Activated CD4-positive, alpha-beta T cell treated with anti-CD3 and anti-CD28 coated beads, Interleukin-2, amount 10 ng/mL, durations not matched to agents 7 days and 5 days (primary cell): ENCODE results near the gene SWSAP1. TPM values are rescaled to one million over a fixed set of nuclear protein-coding genes. Genes with fewer than 3 reads are reported as not detected.
A peak's percentile ranks its signal among the peaks of the same experiment; 100 is the strongest.
"Not testable (repeated sequence)": the region's sequence is repeated elsewhere in the genome, so short reads cannot be mapped to it uniquely, and the experiment has no call there.

Source experiments
- CTCF ChIA-PET: fragments of 350-600 bp; sonication (Branson Sonifier 250); formaldehyde crosslinking; loops from one replicate; lab custom pipeline; 2021; ENCODE audit warnings: antibody characterized with exemption; lab: Charles Lee
- POLR2A ChIA-PET: fragments of 350-600 bp; sonication (Branson Sonifier 250); formaldehyde crosslinking; loops from one replicate; lab custom pipeline; 2021; ENCODE audit warnings: antibody characterized with exemption; lab: Charles Lee
- DNase-seq: peaks from one replicate; pipeline ENCODE4 v3.0.0-alpha.2; 2020
- H3K27ac Mint-ChIP-seq: one replicate; pipeline ENCODE4 v1.8.0; 2021; ENCODE audit warnings: mild to moderate bottlenecking, moderate library complexity, mixed read lengths
- H3K27me3 Mint-ChIP-seq: one replicate; pipeline ENCODE4 v1.8.0; 2021; ENCODE audit warnings: mixed read lengths
- H3K36me3 Mint-ChIP-seq: one replicate; pipeline ENCODE4 v1.8.0; 2021; ENCODE audit warnings: low read depth, mixed read lengths
- H3K4me1 Mint-ChIP-seq: one replicate; pipeline ENCODE4 v1.8.0; 2021; ENCODE audit warnings: mixed read lengths
- H3K4me3 Mint-ChIP-seq: one replicate; pipeline ENCODE4 v1.8.0; 2021; ENCODE audit warnings: mild to moderate bottlenecking, moderate library complexity, mixed read lengths
- H3K9me3 Mint-ChIP-seq: one replicate; pipeline ENCODE4 v1.8.0; 2021; ENCODE audit warnings: mixed read lengths
- total RNA-seq, 2 experiments: library from RNA; stranded (reverse); gene quantifications; one replicate each; pipeline ENCODE4 v1.2.3, GENCODE V29; 2021

The SWSAP1 gene
- total RNA-seq, 2 experiments from 2014 or later = 2.9 to 3.5 TPM

DNA sequence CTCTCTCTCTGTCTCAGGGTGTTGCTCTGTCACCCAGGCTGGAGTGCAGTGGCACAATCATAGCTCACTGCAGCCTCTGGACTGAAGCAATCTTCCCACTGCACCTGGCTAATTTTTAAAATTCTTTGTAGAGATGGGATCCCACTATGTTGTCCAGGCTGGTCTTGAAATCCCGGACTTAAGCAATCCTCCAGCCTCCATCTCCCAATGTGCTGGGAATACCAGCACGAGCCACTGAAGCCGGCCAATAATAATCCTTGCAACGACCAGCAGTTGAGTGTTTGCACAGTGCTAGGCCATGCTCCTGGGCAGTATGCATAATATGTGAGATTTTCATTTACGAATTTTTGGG lies 10.3 kb downstream of the SWSAP1 start:
- H3K36me3 Mint-ChIP-seq = peaks cover 4% of the 10 kb centered on the region
- no peaks in the 10 kb centered on the region for H3K9me3 Mint-ChIP-seq
- no peak for DNase-seq
- ChIA-PET CTCF (interaction anchor here (0.9 kb wide), 1 partner anchor 36 kb away, joined by 3 read pairs; no protein-coding TSS in a partner anchor), POLR2A (no interaction called here)
- H3K27ac Mint-ChIP-seq = no peak overlapping the region
- H3K4me1 Mint-ChIP-seq = peaks cover 32% of the 10 kb centered on the region
- H3K4me3 Mint-ChIP-seq = no peak overlapping the region
- H3K27me3 Mint-ChIP-seq = peaks cover 24% of the 10 kb centered on the region

GRCh38 chr19:11387162-11388034 lies 12.9 kb downstream of the SWSAP1 start:
- peaks cover 13% of the 10 kb centered on the region for H3K4me1 Mint-ChIP-seq
- no peak overlapping the region for H3K4me3 Mint-ChIP-seq
- CTCF ChIA-PET = interaction anchor here (0.8 to 1.3 kb wide), 2 partner anchors 10 to 20 kb away, joined by 3 read pairs; no protein-coding TSS in a partner anchor
- no peak overlapping the region for H3K27ac Mint-ChIP-seq
- POLR2A ChIA-PET = no interaction called here
- peaks cover 20% of the 10 kb centered on the region for H3K27me3 Mint-ChIP-seq
- H3K9me3 Mint-ChIP-seq = no peaks in the 10 kb centered on the region
- DNase-seq = no peak
- no peaks in the 10 kb centered on the region for H3K36me3 Mint-ChIP-seq

DNA sequence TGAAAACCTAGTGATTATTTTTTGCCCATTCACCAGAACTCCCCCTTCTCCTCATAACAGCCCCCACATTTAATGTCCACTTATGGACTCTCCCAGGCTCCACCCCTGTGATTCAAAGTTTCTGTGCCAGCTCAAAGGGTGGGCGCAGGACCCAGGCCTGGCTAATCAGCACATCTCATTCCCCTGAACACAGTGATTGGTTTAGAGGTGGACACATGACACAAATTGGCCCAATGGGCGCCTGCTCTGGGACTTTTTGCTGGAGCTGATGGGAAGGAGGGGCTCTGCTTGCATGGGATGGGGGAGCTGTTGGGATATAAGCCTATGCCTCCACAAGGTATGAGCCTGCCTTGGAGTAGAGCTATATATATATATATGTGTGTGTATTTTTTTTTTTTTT lies 15.9 kb downstream of the SWSAP1 start:
- no peaks in the 10 kb centered on the region for H3K36me3 Mint-ChIP-seq
- ChIA-PET CTCF (interaction anchor here (0.9 to 2.4 kb wide), 5 partner anchors 9 to 92 kb away, joined by 3 to 7 read pairs (median 4); no protein-coding TSS in a partner anchor), POLR2A (interaction anchor here (0.6 kb wide), 1 partner anchor 15 kb away, joined by 3 read pairs; no protein-coding TSS in a partner anchor)
- H3K27me3 Mint-ChIP-seq = peaks cover 6% of the 10 kb centered on the region
- no peak overlapping the region for H3K4me3 Mint-ChIP-seq
- no peak overlapping the region for H3K27ac Mint-ChIP-seq
- peaks cover 13% of the 10 kb centered on the region for H3K4me1 Mint-ChIP-seq
- no peak for DNase-seq
- H3K9me3 Mint-ChIP-seq = no peaks in the 10 kb centered on the region

DNA sequence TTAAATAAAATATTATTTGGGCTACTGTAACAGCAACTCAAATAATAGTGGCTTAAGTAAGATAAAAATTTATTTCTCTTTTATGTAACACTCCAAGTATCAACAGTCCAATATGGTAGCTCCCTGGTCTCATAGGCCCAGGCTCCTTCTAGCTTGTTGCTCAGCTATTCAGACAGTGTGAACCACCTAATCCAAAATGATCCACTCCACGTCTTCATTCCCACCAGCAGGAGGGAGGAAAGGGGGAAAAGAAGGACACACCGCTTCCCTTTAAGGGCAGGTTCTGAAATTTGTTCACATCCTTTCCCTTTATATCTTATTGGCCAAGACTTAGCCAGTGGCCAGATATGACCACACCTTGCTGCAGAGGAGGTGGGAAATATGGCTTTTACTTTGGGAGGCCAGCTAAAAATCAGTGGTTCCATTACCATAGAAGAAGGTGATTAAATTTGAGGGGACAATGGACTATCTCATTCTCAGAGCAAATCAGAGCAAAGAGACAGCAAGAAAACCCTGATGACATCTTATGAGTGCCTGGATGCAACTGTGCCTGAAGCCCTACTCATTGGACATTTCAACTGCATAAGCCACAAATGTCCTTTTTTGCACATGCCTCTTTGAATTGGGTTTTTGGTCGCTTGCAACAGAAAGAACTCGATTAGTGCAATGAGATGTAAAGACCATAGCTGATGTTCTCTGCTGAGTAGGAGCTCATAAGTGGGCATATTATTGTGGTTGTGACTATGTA lies 16.6 kb downstream of the SWSAP1 start:
- H3K27me3 Mint-ChIP-seq = peaks cover 7% of the 10 kb centered on the region
- no peak overlapping the region for H3K4me3 Mint-ChIP-seq
- H3K27ac Mint-ChIP-seq = no peak overlapping the region
- no peaks in the 10 kb centered on the region for H3K36me3 Mint-ChIP-seq
- ChIA-PET POLR2A (no interaction called here), CTCF (interaction anchor here (0.6 to 2.4 kb wide), 6 partner anchors 8 to 92 kb away, joined by 3 to 7 read pairs (median 4); no protein-coding TSS in a partner anchor)
- H3K4me1 Mint-ChIP-seq = peaks cover 13% of the 10 kb centered on the region
- no peaks in the 10 kb centered on the region for H3K9me3 Mint-ChIP-seq
- no peak for DNase-seq

DNA sequence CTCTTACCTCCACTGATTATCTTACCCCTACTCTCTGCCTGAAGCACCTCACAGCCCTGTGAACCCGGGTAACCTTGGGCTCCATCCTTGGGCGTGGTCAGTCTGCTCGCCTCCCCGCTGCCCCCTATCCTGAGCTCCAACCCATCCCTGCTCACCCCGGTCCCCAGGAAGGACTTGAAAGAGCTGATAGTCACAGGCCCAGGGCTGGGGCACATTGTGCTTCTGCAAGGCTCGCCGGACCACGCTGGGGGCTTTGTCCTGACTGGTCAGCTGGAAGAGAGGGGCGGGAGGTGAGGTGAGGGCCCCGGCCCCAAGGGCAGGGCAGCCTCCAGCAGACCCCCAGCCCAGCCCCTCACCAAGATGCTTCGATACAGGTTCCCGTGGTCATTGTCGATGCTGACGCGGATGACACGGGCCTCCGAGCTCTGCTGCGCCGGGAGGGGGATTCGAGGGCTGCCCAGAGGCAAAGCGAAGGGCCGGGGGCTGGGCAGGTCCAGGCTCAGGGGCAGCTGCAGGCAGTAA lies 22.7 kb downstream of the SWSAP1 start:
- Mint-ChIP-seq H3K36me3 (no peaks in the 10 kb centered on the region), H3K4me3 (no peak overlapping the region), H3K4me1 (peaks cover 6% of the 10 kb centered on the region), H3K27me3 (peaks cover 5% of the 10 kb centered on the region), H3K27ac (no peak overlapping the region), H3K9me3 (no peaks in the 10 kb centered on the region)
- POLR2A ChIA-PET = no interaction called here
- no peak for DNase-seq
- CTCF ChIA-PET = interaction anchor here (1.3 kb wide), 1 partner anchor 9 kb away, joined by 3 read pairs; no protein-coding TSS in a partner anchor

DNA sequence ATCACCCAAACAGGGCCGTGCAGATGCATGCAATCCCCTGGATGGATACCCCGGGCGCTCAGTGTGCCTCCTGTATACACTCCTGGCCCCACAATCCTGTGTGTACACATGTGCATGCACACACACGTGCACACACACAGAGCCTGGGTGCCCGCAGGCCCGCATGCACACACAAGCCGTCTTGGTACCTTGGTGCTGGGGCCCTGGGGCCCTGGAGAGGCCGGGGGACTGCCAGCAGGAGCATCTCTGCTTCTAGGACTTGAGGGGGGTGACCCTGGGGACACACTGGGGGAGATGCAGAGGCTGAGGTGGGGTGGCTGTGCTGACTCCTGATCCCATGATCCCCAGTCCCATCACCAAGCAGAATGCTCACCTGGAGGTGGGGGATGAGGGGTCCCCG lies 25.2 kb downstream of the SWSAP1 start:
- Mint-ChIP-seq H3K4me1 (no peaks in the 10 kb centered on the region), H3K27ac (peak overlapping the region; percentile 9), H3K27me3 (peaks cover 5% of the 10 kb centered on the region), H3K36me3 (no peaks in the 10 kb centered on the region), H3K9me3 (no peaks in the 10 kb centered on the region), H3K4me3 (no peak overlapping the region)
- POLR2A ChIA-PET = no interaction called here
- no peak for DNase-seq
- CTCF ChIA-PET = interaction anchor here (1.2 to 1.7 kb wide), 2 partner anchors 9 to 18 kb away, joined by 5 to 9 read pairs; no protein-coding TSS in a partner anchor

GRCh38 chr19:11400798-11401197 lies 26.3 kb downstream of the SWSAP1 start:
- ChIA-PET CTCF (interaction anchor here (0.6 to 2.6 kb wide), 2 partner anchors 20 to 122 kb away, joined by 3 to 7 read pairs; no protein-coding TSS in a partner anchor), POLR2A (interaction anchor here (0.6 kb wide), 1 partner anchor 19 kb away, joined by 3 read pairs; no protein-coding TSS in a partner anchor)
- H3K27ac Mint-ChIP-seq = no peak overlapping the region
- H3K4me3 Mint-ChIP-seq = no peak overlapping the region
- H3K4me1 Mint-ChIP-seq = no peaks in the 10 kb centered on the region
- no peaks in the 10 kb centered on the region for H3K36me3 Mint-ChIP-seq
- no peaks in the 10 kb centered on the region for H3K9me3 Mint-ChIP-seq
- H3K27me3 Mint-ChIP-seq = no peaks in the 10 kb centered on the region
- DNase-seq = no peak

DNA sequence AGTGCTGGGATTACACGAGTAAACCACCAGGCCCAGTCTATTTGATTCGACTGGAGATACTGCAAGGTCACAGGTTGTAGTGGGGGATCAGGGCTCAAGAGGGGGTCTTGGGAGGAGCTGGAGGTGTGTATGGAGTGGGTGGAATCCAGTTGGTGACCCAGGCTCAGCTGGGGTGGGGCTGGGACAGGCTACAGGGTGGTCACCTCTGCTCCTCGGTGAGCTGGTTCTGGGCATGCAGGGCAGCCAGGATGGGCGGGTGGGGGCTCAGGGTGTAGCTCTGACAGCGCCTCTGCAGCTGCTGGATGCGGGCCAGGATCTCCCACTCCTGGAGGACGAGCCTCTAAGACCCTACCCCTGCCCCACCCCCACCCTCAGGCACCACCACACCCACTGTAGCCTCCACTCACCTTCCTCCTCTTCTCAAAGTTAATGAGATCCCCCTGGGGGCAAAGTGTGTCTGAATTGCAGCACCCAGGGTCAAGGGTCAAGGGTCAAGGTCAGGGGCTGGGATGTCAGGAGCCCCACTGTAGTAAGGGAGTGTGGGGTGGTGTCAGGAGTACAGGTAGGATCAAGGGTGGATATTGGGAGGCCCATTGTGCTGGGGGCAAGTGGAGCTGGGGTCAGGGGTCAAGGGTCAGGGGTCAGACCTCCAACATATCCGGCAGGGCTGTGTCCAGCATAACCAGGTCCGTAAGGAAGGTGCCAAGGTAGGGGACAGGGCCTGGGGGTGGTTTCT lies 27.5 kb downstream of the SWSAP1 start:
- no peak overlapping the region for H3K4me3 Mint-ChIP-seq
- no peaks in the 10 kb centered on the region for H3K4me1 Mint-ChIP-seq
- H3K9me3 Mint-ChIP-seq = no peaks in the 10 kb centered on the region
- ChIA-PET CTCF (interaction anchor here (0.5 to 2.6 kb wide), 3 partner anchors 16 to 30 kb away, joined by 3 to 7 read pairs (median 4); no protein-coding TSS in a partner anchor), POLR2A (no interaction called here)
- H3K36me3 Mint-ChIP-seq = no peaks in the 10 kb centered on the region
- H3K27ac Mint-ChIP-seq = no peak overlapping the region
- H3K27me3 Mint-ChIP-seq = no peaks in the 10 kb centered on the region
- DNase-seq = no peak

- no peaks in the 10 kb centered on the region for H3K36me3 Mint-ChIP-seq
- H3K4me3 Mint-ChIP-seq = no peak overlapping the region
- no peak for DNase-seq
- POLR2A ChIA-PET = no interaction called here
- H3K9me3 Mint-ChIP-seq = no peaks in the 10 kb centered on the region
- CTCF ChIA-PET = no interaction called here
- peaks cover 2% of the 10 kb centered on the region for H3K27me3 Mint-ChIP-seq
- no peaks in the 10 kb centered on the region for H3K4me1 Mint-ChIP-seq
- H3K27ac Mint-ChIP-seq = no peak overlapping the region
Observed at GRCh38 chr19:11404588-11405222, 30.2 kb downstream of the SWSAP1 start.

DNA sequence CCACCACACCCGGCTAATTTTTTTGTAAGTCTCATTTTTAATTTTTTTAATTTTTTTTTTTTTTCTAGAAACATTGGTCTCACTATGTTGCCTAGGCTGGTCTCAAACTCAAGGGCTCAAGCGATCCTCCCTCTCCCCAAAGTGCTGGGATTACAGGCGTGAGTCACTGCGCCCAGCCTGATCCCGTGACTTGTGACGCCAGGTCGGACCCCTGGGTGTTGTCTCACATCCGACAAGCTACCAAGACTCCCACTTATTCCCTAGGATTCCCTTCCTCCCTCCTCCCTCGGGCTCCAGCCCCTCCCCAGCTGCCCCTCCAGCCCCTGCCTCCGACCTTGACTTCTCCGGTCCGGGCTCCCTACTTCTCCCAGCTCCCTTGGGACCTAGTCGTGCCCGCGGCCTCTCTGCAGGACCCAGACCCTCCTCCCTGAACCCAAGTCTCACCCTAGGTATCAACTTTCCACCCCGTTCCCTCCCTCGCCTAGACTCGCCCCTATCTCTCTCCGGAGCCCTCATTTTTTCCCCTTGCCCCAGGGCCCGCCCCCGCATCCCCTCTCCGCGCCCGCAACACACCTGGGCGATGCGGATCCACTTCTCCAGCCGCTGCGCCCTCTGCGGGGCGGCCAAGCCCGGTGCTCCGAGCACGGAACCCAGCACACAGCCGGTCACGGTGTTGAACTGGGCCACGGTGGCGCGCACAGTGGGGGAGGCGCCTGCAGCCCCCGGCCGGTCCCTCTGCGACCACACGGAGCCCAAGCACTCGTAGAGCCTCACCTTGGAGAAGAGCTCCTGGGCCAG lies 31.6 kb downstream of the SWSAP1 start:
- no peaks in the 10 kb centered on the region for H3K9me3 Mint-ChIP-seq
- POLR2A ChIA-PET = no interaction called here
- peaks cover 2% of the 10 kb centered on the region for H3K27me3 Mint-ChIP-seq
- CTCF ChIA-PET = interaction anchor here (0.6 to 1.9 kb wide), 5 partner anchors 22 to 76 kb away, joined by 3 to 8 read pairs (median 3); partner anchors contain the start of genes EPOR and ODAD3
- H3K4me3 Mint-ChIP-seq = no peak overlapping the region
- no peaks in the 10 kb centered on the region for H3K4me1 Mint-ChIP-seq
- H3K27ac Mint-ChIP-seq = no peak overlapping the region
- H3K36me3 Mint-ChIP-seq = no peaks in the 10 kb centered on the region
- peak; percentile 30 for DNase-seq

DNA sequence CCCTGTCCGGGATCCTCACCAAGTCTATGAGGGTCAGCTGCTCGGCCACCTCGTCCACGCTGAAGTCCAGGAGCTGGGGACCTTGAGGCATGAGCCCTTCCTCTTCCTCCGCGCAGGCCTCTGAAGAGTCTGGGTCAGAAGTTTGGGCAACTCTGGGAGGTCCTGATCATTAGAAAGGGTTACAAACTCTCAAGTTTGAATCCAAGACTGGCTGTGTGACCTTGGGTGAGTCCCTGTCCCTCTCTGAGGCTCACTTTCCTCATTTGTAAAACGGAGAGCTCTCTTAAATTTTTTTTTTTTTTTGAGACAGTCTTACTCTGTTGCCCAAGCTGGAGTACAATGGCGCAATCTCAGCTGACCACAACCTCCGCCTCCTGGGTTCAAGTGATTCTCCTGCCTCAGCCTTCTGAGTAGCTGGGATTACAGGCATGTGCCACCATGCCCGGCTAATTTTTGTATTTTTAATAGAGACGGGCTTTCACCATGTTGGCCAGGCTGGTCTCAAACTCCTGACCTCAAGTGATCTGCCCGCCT lies 32.3 kb downstream of the SWSAP1 start:
- CTCF ChIA-PET = interaction anchor here (0.6 to 1.9 kb wide), 5 partner anchors 23 to 76 kb away, joined by 3 to 8 read pairs (median 3); partner anchors contain the start of genes EPOR and ODAD3
- H3K27me3 Mint-ChIP-seq, H3K4me3 Mint-ChIP-seq, DNase-seq, H3K27ac Mint-ChIP-seq, POLR2A ChIA-PET, H3K4me1 Mint-ChIP-seq, H3K36me3 Mint-ChIP-seq, H3K9me3 Mint-ChIP-seq: not testable (repeated sequence)
